HepG2 (cell line): ENCODE data around the gene DPY19L1. TPM values are rescaled to one million over a fixed set of nuclear protein-coding genes. Genes with fewer than 3 reads are reported as not detected.
A peak's percentile ranks its signal among the peaks of the same experiment; 100 is the strongest.
"Not testable (repeated sequence)": the region's sequence is repeated elsewhere in the genome, so short reads cannot be mapped to it uniquely, and the experiment has no call there.

ENCODE experiments used
- ATAC-seq: fragments of 200-7000 bp; cut with Tn5 transposase; 3 replicates; pipeline ENCODE4 v1.9.1; 2020; ENCODE audit warnings: mild to moderate bottlenecking, moderate library complexity
- BruUV-seq: library from RNA; stranded (reverse); fragments of 400-500 nt; replicated peaks from 2 replicates; lab custom pipeline; 2021; lab: Mats Ljungman, UMichigan
- CTCF ChIA-PET: fragments of 300-600 bp; formaldehyde crosslinking; extraction: SDS; loops from one replicate; lab custom pipeline; 2021; ENCODE audit warnings: low total read pairs, inconsistent platforms, low intra/inter-chr PET ratio; lab: Yijun Ruan, JAX
- POLR2A ChIA-PET: fragments of 350-600 bp; sonication (Branson Sonifier 250); formaldehyde crosslinking; loops from one replicate; lab custom pipeline; 2020; ENCODE audit warnings: antibody characterized with exemption, inconsistent platforms; lab: Yijun Ruan, JAX
- DNase-seq: peaks from one replicate; pipeline ENCODE4 v3.0.0-alpha.2; 2015; ENCODE audit warnings: low spot score
- FAIRE-seq: peaks from 3 replicates; lab custom pipeline; 2011; peaks lifted over from hg19 to GRCh38; lab: Jason Lieb, UNC
- H2AFZ ChIP-seq: one replicate; pipeline ENCODE4 v1.6.1; 2011; ENCODE audit warnings: low read length, inconsistent platforms
- H3K27ac ChIP-seq: fragments of 300-600 bp; 3 replicates; pipeline ENCODE4 v1.8.0; 2011; ENCODE audit warnings: mixed run types, mild to moderate bottlenecking, mixed read lengths, low read length, inconsistent platforms; ENCODE audit not compliant: insufficient read depth; ENCODE audit errors: extremely low read length
- H3K27me3 ChIP-seq, 2 experiments: fragments of 200-600 bp in 1 of 2; 2 replicates in 1 of 2; 3 replicates in 1 of 2; pipeline versions ENCODE4 v1.6.0 to v1.8.0; 2011; ENCODE audit warnings: low read length in 2 of 2, mild to moderate bottlenecking in 2 of 2, moderate library complexity in 2 of 2, inconsistent platforms in 1 of 2; ENCODE audit not compliant: insufficient read depth in 2 of 2, control insufficient read depth in 1 of 2
- H3K36me3 ChIP-seq, 2 experiments: fragments of 200-600 bp in 1 of 2; replicated peaks in 1 of 2; 2 replicates in 1 of 2; 3 replicates in 1 of 2; pipeline versions ENCODE4 v1.5.1 to v1.8.0; 2011; ENCODE audit warnings: low read length in 2 of 2, inconsistent platforms in 1 of 2; ENCODE audit not compliant: insufficient read depth in 2 of 2, control insufficient read depth in 1 of 2
- H3K4me1 ChIP-seq: 2 replicates; pipeline ENCODE4 v1.5.1; 2012; ENCODE audit warnings: low read length, inconsistent platforms; ENCODE audit not compliant: insufficient read depth
- H3K4me2 ChIP-seq: 2 replicates; pipeline ENCODE4 v1.6.0; 2011; ENCODE audit warnings: low read depth, low read length, inconsistent platforms
- H3K4me3 ChIP-seq, 3 experiments: fragments of 200-600 bp in 1 of 3; sonication (generic), shearing (Covaris generic) in 1 of 3; replicated peaks in 1 of 3; 2 replicates each; pipeline ENCODE4 v1.5.1; 2011 to 2016; ENCODE audit warnings: low read length in 3 of 3, inconsistent platforms in 2 of 3, low read depth in 2 of 3, mild to moderate bottlenecking in 2 of 3, control low read depth in 1 of 3, mixed read lengths in 1 of 3; ENCODE audit not compliant: insufficient read depth in 1 of 3
- H3K79me2 ChIP-seq: one replicate; pipeline ENCODE4 v1.6.1; 2011; ENCODE audit warnings: low read length, inconsistent platforms; ENCODE audit not compliant: insufficient read depth
- H3K9ac ChIP-seq: 2 replicates; pipeline ENCODE4 v1.6.0; 2011; ENCODE audit warnings: mild to moderate bottlenecking, low read depth, low read length, inconsistent platforms; ENCODE audit not compliant: insufficient read depth
- H3K9me3 ChIP-seq: 2 replicates; pipeline ENCODE4 v1.5.1; 2012; ENCODE audit warnings: mild to moderate bottlenecking, low read length
- H4K20me1 ChIP-seq: 2 replicates; pipeline ENCODE4 v1.6.0; 2011; ENCODE audit warnings: inconsistent platforms, mild to moderate bottlenecking, low read length, moderate library complexity; ENCODE audit not compliant: insufficient read depth
- EHMT2 ChIP-seq: fragments of 200-600 bp; sonication (generic); IDR thresholded peaks from 2 replicates; pipeline ENCODE4 v1.7.0; 2017; ENCODE audit warnings: antibody characterized with exemption, low read depth, low read length, borderline replicate concordance
- FOXC1 ChIP-seq: sonication (generic); formaldehyde crosslinking; IDR thresholded peaks from 2 replicates; pipeline ENCODE4 v1.8.0; 2022; ENCODE audit warnings: mild to moderate bottlenecking, missing genetic modification reagents, borderline replicate concordance
- HMGA1 ChIP-seq: sonication (generic); formaldehyde crosslinking; conservative IDR thresholded peaks from 2 replicates; pipeline ENCODE4 v1.4.0; 2020; ENCODE audit warnings: missing genetic modification reagents
- SRY ChIP-seq: sonication (generic); formaldehyde crosslinking; IDR thresholded peaks from 2 replicates; pipeline ENCODE4 v1.8.0; 2022; ENCODE audit warnings: mild to moderate bottlenecking, missing genetic modification reagents
- TOE1 ChIP-seq: sonication (generic); formaldehyde crosslinking; IDR thresholded peaks from 2 replicates; pipeline ENCODE4 v1.4.0; 2020; ENCODE audit warnings: mild to moderate bottlenecking, missing genetic modification reagents
- ZC3H13 ChIP-seq: sonication (generic); formaldehyde crosslinking; IDR thresholded peaks from 2 replicates; pipeline ENCODE4 v1.8.1; 2023; ENCODE audit warnings: mild to moderate bottlenecking, missing genetic modification reagents, moderate library complexity
- ZNF749 ChIP-seq: sonication (generic); formaldehyde crosslinking; IDR thresholded peaks from 2 replicates; pipeline ENCODE4 v1.8.0; 2022; ENCODE audit warnings: mild to moderate bottlenecking, missing genetic modification reagents, moderate library complexity, borderline replicate concordance
- WGBS: methylation state at CpG from one replicate; pipeline ENCODE4 v1.1.6; 2017; ENCODE audit warnings: low lambda C conversion rate; 5-methylcytosine and 5-hydroxymethylcytosine counted together
- in situ Hi-C: cut with HindIII; loops from 2 replicates; pipeline ENCODE4 v1.10.0; 2017; ENCODE audit warnings: low pct_unique_long_range_greater_than_20kb; ENCODE audit not compliant: extremely low pct_ligation_motif_present
- intact Hi-C: fragments of 100-400 bp; cut with micrococcal nuclease; formaldehyde crosslinking; loops from one replicate; pipeline ENCODE4 v1.10.0; 2022; ENCODE audit not compliant: unreplicated experiment
- polyA plus RNA-seq, 8 experiments: library from polyadenylated mRNA; depleted of rRNA in 3 of 8; stranded (reverse) in 7 of 8; unstranded in 1 of 8; fragments of >200 nt; fragmentation: Illumina TruSeq in 4 of 8; extraction: Trizol in 4 of 8; gene quantifications; 2 replicates each; pipeline versions ENCODE4 v1.2.1 to v1.2.3, GENCODE V29; 2011 to 2016; ENCODE audit warnings: low read depth in 4 of 8, missing spikeins in 1 of 8, mixed read lengths in 1 of 8; ENCODE audit not compliant: insufficient read depth in 1 of 8
- total RNA-seq, 5 experiments: library from RNA; depleted of rRNA; stranded (reverse); fragments of >200 nt; fragmentation: Illumina TruSeq; extraction: Trizol; gene quantifications; 2 replicates each; pipeline ENCODE4 v1.2.3, GENCODE V29; 2016; ENCODE audit warnings: low read depth in 1 of 5
- TF ChIP-seq, protein P1 (sequence below): fragments of 450-650 bp; IDR thresholded peaks from 2 replicates; pipeline ENCODE4 v1.6.1; 2016
- TF ChIP-seq, protein P2 (sequence below), 2 experiments: fragments of 450-650 bp in 1 of 2; sonication (generic) in 1 of 2; formaldehyde crosslinking; IDR thresholded peaks; 2 replicates each; pipeline versions ENCODE4 v1.5.0 to v1.8.0; 2020 to 2022; ENCODE audit warnings: mild to moderate bottlenecking in 1 of 2, missing genetic modification reagents in 1 of 2
- TF ChIP-seq, protein P3 (sequence below): sonication (generic); formaldehyde crosslinking; IDR thresholded peaks from 2 replicates; pipeline ENCODE4 v1.5.0; 2020; ENCODE audit warnings: missing genetic modification reagents
- TF ChIP-seq, protein P4 (sequence below): sonication (generic); formaldehyde crosslinking; IDR thresholded peaks from 2 replicates; pipeline ENCODE4 v1.4.0; 2020; ENCODE audit warnings: missing genetic modification reagents

The DPY19L1 gene
- total and polyA plus RNA-seq, 2 of the 13 experiments (the other 11 are each of a cell fraction or from before 2014, with no cell fraction given): 18.9 to 32.6 TPM

DNA sequence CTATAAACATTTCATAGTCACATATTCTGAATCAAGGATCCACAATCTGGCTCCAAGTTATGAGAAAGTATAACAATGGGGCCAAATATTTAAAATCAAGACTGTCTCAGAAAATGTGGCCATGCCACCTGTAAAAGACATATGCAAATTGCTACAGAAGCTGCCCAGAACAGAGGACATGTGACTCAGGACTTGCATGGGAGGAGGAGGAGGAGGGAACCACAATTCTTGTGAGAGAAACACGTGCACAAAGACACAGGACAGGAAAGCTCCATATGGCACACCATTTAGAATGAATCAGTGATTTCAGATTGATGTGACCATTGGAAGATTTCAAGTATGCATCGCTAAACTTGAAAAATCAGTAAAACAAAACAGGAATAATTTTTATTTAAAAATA, 133.4 kb downstream of the DPY19L1 start:
- BruUV-seq, POLR2A ChIA-PET, H3K4me3 ChIP-seq, intact Hi-C loops, H3K36me3 ChIP-seq, H3K9me3 ChIP-seq, CTCF ChIA-PET, H4K20me1 ChIP-seq, FAIRE-seq, DNase-seq, H3K4me1 ChIP-seq, ATAC-seq, H3K79me2 ChIP-seq, H3K9ac ChIP-seq, H3K27ac ChIP-seq, in situ Hi-C loops, H3K4me2 ChIP-seq, H2AFZ ChIP-seq: not testable (repeated sequence)
- TF ChIP-seq, protein P1, sequence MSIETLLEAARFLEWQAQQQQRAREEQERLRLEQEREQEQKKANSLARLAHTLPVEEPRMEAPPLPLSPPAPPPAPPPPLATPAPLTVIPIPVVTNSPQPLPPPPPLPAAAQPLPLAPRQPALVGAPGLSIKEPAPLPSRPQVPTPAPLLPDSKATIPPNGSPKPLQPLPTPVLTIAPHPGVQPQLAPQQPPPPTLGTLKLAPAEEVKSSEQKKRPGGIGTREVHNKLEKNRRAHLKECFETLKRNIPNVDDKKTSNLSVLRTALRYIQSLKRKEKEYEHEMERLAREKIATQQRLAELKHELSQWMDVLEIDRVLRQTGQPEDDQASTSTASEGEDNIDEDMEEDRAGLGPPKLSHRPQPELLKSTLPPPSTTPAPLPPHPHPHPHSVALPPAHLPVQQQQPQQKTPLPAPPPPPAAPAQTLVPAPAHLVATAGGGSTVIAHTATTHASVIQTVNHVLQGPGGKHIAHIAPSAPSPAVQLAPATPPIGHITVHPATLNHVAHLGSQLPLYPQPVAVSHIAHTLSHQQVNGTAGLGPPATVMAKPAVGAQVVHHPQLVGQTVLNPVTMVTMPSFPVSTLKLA: peak; percentile 52
- 0% methylated on average over 2 of the region's 2 CpGs for WGBS
- H3K27me3 ChIP-seq: peaks cover 2 to 19% of the 10 kb centered on the region in 2 experiments; a peak in 3 of 5 replicates

DNA sequence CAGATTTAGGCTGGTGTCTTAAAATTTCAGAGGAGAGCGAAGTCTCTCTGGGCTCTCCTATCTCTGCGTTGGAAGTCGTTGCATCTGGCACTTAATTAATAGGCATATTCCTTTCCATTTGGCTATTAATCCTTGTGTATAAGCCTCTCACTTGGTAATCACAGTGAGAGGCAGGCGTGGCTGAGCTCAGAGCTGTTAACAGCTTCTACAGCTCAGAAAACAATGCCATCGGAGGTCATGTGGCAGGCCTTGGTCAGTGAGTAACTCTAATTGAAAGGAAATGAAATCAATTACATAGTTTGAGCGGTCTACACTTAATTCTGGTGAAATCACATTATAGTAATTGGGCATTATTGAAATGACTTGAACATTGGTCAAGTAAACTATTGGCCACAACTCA, 135.1 kb downstream of the DPY19L1 start:
- Histone ChIP-seq H3K4me3 (no peak overlapping the region), H3K4me1 (no peaks in the 10 kb centered on the region), H4K20me1 (no peaks in the 10 kb centered on the region), H3K9ac (no peak overlapping the region), H3K4me2 (no peak overlapping the region), H3K27ac (no peak overlapping the region), H3K36me3 (no peaks in the 10 kb centered on the region), H3K27me3 (peaks cover 2 to 19% of the 10 kb centered on the region in 2 experiments; a peak in 3 of 5 replicates), H2AFZ (no peak overlapping the region), H3K79me2 (no peaks in the 10 kb centered on the region), H3K9me3 (no peaks in the 10 kb centered on the region)
- ChIA-PET CTCF (no interaction called here), POLR2A (no interaction called here)
- no TSS peak for BruUV-seq
- ATAC-seq (no peak), DNase-seq (no peak), FAIRE-seq (no peak)
- in situ Hi-C loops (no loop called here), intact Hi-C loops (no loop called here)
- 43% methylated on average over 6 of the region's 6 CpGs for WGBS
- TF ChIP-seq ZNF749: no peak
- no peak for TF ChIP-seq EHMT2
- TF ChIP-seq, protein P2, sequence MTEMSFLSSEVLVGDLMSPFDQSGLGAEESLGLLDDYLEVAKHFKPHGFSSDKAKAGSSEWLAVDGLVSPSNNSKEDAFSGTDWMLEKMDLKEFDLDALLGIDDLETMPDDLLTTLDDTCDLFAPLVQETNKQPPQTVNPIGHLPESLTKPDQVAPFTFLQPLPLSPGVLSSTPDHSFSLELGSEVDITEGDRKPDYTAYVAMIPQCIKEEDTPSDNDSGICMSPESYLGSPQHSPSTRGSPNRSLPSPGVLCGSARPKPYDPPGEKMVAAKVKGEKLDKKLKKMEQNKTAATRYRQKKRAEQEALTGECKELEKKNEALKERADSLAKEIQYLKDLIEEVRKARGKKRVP (CRISPR knock-in tag; IDR thresholded peaks at IDR 0.05): no peak
- no peak for TF ChIP-seq FOXC1 (CRISPR knock-in tag)
- no peak for TF ChIP-seq SRY (CRISPR knock-in tag)
- TF ChIP-seq, protein P3, sequence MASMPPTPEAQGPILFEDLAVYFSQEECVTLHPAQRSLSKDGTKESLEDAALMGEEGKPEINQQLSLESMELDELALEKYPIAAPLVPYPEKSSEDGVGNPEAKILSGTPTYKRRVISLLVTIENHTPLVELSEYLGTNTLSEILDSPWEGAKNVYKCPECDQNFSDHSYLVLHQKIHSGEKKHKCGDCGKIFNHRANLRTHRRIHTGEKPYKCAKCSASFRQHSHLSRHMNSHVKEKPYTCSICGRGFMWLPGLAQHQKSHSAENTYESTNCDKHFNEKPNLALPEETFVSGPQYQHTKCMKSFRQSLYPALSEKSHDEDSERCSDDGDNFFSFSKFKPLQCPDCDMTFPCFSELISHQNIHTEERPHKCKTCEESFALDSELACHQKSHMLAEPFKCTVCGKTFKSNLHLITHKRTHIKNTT (CRISPR knock-in tag): no peak
- TF ChIP-seq HMGA1 (CRISPR knock-in tag): no peak
- no peak for TF ChIP-seq TOE1 (CRISPR knock-in tag)
- TF ChIP-seq, protein P4, sequence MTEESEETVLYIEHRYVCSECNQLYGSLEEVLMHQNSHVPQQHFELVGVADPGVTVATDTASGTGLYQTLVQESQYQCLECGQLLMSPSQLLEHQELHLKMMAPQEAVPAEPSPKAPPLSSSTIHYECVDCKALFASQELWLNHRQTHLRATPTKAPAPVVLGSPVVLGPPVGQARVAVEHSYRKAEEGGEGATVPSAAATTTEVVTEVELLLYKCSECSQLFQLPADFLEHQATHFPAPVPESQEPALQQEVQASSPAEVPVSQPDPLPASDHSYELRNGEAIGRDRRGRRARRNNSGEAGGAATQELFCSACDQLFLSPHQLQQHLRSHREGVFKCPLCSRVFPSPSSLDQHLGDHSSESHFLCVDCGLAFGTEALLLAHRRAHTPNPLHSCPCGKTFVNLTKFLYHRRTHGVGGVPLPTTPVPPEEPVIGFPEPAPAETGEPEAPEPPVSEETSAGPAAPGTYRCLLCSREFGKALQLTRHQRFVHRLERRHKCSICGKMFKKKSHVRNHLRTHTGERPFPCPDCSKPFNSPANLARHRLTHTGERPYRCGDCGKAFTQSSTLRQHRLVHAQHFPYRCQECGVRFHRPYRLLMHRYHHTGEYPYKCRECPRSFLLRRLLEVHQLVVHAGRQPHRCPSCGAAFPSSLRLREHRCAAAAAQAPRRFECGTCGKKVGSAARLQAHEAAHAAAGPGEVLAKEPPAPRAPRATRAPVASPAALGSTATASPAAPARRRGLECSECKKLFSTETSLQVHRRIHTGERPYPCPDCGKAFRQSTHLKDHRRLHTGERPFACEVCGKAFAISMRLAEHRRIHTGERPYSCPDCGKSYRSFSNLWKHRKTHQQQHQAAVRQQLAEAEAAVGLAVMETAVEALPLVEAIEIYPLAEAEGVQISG (CRISPR knock-in tag): no peak
- no peak for TF ChIP-seq ZC3H13 (CRISPR knock-in tag)
